Fibroblast of pulmonary artery (primary cell): ENCODE results near the gene LTA4H.

Experiments used
- DNase-seq: peaks from one replicate; pipeline ENCODE4 v3.0.0-alpha.2; 2010; ENCODE audit warnings: low read depth
- H3K4me3 ChIP-seq: replicated peaks from 2 replicates; pipeline ENCODE4 v1.5.1; 2011; ENCODE audit warnings: low read depth, mild to moderate bottlenecking, control low read depth, low read length, moderate library complexity
- CTCF ChIP-seq: IDR thresholded peaks from 2 replicates; pipeline ENCODE4 v1.5.1; 2011; ENCODE audit warnings: mild to moderate bottlenecking, control low read depth, low read length, inconsistent platforms; ENCODE audit errors: missing control alignments

Gene LTA4H

GRCh38 chr12:95960241-95960640, 75.1 kb downstream of the LTA4H start:
- TF ChIP-seq CTCF: no peak
- DNase-seq: no peak
- no peak overlapping the region for H3K4me3 ChIP-seq

GRCh38 chr12:95959107-95959506, 76.3 kb downstream of the LTA4H start:
- no peak overlapping the region for H3K4me3 ChIP-seq
- peak; percentile 11 for DNase-seq
- no peak for TF ChIP-seq CTCF

- no peak for DNase-seq
- H3K4me3 ChIP-seq: no peak overlapping the region
- no peak for TF ChIP-seq CTCF
Observed at GRCh38 chr12:95956557-95957145, 78.7 kb downstream of the LTA4H start.

- no peak overlapping the region for H3K4me3 ChIP-seq
- no peak for DNase-seq
- no peak for TF ChIP-seq CTCF
Observed at GRCh38 chr12:95955549-95956159, 79.7 kb downstream of the LTA4H start.

- no peak for TF ChIP-seq CTCF
- no peak overlapping the region for H3K4me3 ChIP-seq
- DNase-seq: no peak
Observed at GRCh38 chr12:95953000-95953399, 82.4 kb downstream of the LTA4H start.

- DNase-seq: no peak
- H3K4me3 ChIP-seq: no peak overlapping the region
- no peak for TF ChIP-seq CTCF
Observed at GRCh38 chr12:95951515-95951914, 83.9 kb downstream of the LTA4H start.
